HG02852 (cell line): ENCODE data around the gene AK9.
"Not testable (repeated sequence)": the region's sequence is repeated elsewhere in the genome, so short reads cannot be mapped to it uniquely, and the experiment has no call there.

ENCODE experiments used
- ATAC-seq: cut with Tn5 transposase; IDR thresholded peaks from one replicate; pipeline ENCODE4 v1.9.1; 2021; ENCODE audit warnings: mild to moderate bottlenecking, moderate library complexity; ENCODE audit not compliant: unreplicated experiment

The AK9 gene

DNA sequence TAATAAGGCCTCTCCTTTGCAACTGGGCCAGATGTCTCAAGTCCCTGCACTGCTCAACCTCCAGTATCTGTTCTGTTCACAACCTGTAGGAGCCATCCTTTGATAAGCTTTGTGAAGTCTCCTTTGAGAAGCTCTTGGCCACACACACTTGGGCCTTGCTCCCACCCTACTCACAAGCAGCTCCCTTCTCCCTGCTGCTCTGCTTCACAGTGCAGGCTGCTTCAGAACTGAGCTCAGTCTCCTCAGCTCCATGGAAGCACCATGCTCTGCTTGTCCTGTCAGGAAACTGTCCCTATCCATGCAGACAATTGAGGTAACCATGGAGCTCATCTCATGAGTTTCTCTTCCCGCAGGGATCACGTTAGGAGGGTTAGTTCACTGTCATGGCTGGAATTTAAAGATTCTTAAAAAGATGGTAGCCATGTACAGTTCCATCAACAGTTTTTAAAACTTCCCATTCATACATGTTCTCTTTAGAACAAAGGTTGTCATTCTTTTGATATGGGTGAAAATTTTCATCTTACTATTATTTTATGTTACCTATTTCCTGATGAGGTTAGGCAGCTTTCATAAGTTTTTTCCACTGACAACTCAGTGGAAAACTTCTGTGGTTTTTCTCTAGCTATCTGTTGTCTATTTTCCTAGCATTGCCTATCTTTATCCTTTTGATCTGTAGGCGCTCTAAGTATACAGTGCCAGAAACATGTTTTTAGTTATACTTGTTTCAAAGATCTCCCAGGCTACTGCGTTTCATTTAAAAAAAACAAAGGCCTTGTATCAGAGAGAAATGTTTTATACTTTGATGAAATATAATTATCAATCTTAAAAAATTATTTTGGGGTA lies 62.6 kb downstream of the AK9 start:
- no peak for ATAC-seq

DNA sequence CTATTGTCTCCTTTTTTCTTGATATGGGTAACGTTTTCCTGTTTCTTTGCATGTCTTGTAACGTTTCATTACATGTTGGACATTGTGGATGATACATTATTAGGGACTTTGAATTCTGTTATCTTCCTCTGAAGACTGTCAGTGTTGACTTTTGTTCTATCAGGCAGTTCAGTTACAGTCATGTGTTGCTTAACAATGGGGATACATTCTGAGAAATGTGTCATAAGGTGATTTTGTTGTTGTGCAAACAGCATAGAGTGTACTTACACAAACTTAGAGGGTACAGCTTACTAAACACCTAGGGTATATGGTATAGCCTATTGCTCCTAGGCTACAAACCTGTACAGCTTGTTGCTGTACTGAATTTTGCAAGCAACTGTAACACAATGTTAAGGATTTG lies 64.7 kb downstream of the AK9 start:
- no peak for ATAC-seq

DNA sequence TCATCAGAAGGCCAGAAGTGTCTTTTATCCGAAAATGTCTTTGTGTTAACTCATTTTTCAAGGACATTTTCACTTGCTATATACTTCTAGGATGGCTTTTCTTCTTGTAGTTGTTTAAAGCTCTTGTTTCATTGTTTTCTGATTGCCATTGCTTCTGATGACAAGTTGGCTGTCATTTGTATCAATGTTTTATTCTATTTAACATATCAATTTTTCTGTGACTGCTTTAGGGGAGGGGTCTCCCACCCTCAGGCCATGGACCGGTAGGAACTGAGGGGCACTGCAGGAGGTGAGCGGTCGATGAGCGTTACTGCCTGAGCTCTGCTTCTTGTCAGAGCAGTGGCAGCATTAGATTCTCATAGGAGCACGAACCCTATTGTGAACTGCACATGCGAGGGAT lies 65.8 kb downstream of the AK9 start:
- ATAC-seq = no peak

DNA sequence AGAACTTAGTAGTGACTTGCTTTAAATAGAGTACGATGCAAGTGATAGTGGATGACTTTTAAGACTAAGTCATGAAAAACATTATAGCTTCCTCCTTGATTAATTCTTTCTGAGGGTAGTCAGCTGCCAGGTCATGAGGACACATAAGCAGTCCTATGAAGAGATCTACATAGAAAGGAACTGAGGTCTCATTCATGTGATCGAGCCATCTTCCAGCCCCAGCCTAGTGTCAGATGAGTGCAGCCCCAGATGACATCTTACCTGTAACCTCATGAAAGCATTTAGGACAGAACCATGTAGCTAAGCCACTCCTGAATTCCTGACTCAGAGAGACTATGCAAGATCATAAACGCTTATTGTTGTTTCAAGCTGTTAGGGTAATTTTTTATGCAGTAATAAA lies 67.7 kb downstream of the AK9 start:
- no peak for ATAC-seq

DNA sequence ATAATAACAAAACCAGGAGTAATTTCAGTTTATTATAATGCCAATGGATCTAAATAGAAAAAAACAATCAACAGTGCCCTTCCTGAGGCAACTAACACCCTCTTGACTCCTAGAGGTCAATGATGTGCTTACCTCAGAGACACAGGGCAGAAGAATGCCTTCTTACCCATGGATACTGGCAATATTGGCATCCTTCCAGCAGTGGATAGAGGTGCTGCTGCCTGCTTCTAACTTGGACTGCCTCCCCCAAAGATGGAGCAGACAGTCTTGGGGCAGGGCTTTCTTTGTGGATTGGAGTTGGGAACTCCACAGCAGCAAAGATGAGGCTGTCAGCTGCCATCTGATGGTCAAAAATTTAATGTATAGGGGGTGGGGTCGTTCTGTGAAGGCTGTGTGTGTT lies 78.7 kb downstream of the AK9 start:
- no peak for ATAC-seq

DNA sequence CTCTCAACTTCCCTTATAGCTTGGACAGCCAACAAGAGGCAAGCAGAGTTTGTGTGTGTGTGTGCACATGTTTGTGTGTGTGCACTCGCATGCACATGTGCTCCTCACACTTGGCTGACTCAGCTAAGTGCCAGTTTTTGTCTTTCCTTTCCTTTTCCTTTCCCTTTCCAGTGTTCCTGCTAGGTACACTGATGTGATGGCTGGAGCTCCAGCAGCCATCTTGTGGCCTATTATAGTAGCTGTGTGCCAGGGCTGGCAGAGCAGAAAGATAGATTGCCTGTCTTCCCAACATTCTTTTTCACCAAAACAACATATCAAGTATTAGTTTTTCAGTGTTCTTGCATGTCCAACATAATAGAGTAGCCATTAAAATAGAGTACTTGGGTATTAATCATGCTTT lies 79.5 kb downstream of the AK9 start:
- ATAC-seq = no peak

DNA sequence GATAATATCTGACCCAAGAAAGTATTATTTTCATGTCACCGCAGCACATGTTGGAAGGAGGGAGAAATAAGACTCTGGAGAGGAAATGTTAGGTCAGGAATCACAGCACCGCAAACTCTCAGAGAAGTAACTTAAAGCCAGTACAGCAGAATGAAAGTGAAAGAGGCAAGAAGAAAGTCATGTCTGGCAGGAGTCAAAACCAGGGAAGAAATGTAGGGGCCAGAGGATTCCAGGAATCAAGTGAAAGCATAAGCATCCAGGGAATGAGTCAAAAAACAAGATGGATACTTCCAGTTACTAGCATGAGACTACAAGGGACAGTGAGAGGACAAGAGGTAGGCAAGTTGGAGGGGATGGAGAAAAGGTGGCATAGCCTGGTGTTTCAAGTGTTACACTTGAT lies 80.4 kb downstream of the AK9 start:
- ATAC-seq = no peak

DNA sequence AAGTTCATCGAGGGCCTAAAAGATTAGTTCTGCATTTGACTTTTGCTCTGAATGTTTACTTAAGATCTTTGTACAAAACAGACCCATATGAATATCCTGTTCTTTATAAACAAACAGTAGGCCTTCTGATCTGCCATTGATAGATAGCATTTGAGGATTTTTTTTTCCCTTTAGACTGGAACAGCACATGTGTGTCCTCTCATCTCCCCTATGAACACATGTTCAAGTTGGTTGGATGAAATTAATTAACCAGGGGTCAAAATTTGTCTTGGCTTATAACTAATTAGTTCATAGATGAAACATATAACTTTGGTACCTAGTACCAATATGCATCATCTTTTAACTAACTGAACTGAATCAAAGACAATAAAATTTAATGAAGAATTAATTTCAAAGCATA lies 81.3 kb downstream of the AK9 start:
- ATAC-seq = no peak

DNA sequence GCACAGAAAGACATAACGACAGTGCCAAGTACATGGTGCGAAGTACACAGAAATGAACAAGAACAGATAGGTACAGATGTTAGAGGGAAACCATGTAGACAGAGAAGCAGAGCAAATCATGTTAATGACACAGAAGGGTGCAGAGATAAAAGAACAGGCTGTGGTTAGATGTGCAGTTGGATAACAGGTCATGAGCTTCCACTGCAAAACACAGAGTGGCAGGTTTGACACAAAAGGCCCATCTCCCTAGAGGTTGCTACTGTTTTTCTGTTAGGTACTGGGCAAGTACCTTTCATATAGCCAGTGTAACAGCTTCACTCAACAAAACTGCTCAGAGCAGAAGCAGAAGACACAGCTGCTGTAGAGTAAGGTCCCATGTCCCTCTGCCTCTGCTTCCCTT lies 84.6 kb downstream of the AK9 start:
- no peak for ATAC-seq

DNA sequence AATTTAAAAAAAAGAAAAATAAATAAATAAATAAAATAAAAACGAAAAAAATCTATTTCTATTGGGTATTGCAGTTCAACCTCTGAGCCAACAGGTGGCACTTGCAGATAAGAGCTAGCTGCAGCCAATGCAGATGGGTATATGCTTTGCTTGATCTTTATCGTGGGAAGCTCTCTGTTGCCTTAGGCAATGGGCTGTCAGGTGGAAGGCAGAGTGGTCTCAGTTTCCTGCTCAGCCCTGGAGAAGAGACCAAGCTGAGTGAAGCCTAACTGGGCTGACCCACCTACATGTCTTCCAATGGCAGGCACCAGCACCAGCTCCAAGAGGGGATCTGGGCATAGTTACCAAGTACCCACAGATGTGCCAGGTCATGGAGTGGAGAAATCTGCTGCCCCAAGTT lies 95.0 kb downstream of the AK9 start:
- ATAC-seq = no peak

DNA sequence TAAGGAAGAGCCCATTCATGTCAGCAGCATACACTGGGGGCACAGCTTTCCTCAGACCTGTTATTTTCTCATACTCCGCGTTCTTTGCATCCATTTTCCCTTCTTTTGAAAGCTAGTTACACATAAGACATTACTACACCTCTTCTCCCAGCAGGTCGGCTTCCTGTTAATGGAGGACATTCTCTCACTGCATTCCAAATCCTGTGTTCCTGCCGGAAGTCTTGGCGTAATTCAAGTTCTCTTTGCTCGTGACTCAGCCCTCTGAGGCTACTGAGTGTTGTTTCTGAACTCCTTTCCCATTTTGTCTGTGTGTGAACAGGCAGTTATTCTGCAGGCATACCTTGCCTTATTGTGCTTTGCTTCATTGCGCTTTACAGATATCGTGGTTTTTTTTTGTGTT lies 110.5 kb downstream of the AK9 start:
- ATAC-seq = no peak

DNA sequence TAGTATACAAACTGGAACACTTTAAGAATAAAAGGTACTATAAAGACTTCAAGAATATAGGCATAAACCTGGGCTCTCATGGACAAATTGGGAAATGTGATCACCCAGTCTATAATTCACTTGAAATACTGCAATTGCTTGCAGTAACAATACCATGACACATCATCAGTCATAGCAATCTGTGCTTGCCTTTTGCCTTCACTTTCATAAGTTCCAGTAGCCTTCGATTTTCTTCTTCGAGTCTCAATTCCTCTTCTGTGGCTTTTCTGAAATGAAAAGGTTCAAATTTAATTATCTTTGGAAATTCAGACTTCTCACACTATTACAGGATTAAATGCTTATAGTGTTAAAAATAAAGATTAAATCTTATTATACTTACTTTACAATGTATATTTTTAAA lies 111.6 kb downstream of the AK9 start:
- peak; percentile 85 for ATAC-seq

DNA sequence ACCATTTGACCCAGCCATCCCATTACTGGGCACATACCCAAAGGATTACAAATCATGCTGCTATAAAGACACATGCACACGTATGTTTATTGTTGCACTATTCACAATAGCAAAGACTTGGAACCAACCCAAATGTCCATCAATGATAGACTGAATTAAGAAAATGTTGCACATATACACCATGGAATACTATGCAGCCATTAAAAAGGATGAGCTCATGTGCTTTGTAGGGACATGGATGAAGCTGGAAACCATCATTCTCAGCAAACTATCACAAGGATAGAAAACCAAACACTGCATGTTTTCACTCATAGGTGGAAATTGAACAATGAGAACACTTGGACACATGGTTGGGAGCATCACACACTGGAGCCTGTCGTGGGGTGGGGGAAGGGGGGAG lies 121.1 kb downstream of the AK9 start:
- ATAC-seq = not testable (repeated sequence)

DNA sequence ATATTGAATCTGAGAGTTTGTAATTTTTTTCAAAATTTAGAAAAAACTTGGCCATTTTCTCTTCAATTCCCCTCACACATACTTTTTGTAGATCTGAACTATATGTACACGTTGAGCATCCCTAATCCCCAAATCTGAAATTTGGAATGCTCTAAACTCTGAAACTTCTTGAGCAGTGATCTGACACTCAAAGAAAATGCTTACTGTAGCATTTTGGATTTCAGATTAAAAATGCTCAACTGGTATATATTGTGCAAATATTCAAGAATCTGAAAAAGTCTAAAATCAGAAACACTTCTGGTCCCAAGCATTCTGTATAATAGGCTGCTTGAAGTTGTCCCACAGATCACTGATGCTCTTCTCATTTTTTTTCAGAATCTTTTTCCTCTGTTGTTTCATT lies 129.2 kb downstream of the AK9 start:
- ATAC-seq = no peak

DNA sequence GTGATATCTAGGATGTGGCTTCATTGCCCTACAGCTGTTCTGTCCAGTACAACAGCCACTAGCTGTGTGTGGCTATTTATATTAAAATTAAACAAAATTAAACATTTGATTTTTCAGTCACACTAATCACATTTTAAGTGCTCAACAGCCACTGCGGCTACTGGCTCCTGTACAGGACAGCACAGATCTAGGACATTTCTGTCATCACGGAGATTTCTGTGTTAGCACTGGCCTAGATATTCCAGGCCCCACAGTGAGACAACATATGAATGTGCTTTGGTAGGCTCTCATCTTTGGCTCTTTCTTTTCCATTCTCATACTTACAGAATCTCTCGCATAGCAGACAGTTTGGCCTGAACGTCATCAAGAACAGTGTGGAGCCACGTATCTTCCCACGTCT lies 159.6 kb downstream of the AK9 start:
- no peak for ATAC-seq

DNA sequence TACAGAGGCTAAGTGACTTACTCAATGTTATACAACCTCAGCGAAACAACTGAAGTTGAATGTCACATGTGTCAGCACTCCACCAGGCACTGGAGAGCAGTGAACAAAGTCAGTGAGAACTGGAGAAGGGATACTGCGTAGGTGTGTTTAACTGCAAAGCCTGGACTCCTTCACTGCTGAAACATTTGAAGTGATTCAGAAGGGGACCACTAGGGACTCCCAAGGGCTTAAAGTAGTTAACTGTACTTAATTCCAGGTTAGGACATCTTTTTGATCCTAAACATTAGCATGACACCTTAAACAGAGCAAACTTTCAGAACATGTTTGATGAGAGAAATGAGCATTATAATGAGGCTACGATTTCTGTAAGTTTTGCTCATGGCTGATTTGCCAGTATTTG lies 163.0 kb downstream of the AK9 start:
- ATAC-seq = no peak

DNA sequence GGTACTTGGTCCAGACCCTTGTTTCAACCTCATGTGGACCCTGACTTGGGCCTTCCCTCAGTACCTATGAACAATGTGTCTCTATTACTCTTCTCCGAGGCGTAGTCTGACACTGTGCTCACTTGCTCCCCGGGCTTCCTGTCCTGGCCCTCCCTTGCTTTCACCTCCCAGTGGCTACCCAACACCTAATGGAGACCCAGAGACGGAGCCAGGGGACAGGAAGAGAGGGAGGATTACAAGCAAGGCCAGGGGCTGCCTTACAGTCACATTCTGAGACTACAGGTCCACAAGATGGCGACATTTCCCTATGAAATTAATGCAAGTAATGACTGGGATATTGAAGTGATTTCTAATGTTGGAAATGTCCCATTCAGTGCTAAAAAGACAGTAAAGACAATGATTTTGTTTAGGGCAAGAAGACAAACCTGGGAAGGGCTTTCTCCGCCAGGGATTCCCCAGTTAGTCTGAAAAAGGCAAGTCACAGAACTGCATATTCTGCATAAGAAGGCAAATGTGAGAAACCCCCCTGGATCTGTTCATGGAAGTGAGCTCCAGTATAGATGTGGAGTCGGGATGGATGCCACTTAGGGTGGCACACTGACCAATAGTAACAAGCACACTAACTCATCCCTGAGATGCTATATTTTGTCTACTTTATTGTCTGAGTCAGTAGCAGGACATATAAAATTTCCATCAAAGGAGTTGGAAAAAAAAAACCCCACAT lies 163.9 kb downstream of the AK9 start:
- no peak for ATAC-seq

DNA sequence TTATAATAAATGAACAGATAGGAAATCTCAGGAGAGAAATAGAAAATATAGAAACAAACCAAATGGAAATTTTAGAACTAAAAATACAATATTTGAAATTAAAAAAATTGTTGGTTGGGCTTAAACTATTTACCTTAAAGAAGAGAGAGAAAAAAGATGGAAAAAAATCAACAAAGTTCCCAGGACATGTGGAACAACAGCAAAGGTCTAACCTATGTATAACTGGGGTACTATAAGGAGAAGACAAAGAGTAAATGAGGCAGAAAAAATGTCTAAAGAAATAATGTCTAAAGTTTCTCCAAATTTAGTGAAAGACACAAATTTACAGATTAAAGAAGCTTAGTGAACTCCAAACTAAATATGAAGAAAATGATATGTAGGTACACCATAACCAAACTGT lies 166.9 kb downstream of the AK9 start:
- ATAC-seq = no peak

DNA sequence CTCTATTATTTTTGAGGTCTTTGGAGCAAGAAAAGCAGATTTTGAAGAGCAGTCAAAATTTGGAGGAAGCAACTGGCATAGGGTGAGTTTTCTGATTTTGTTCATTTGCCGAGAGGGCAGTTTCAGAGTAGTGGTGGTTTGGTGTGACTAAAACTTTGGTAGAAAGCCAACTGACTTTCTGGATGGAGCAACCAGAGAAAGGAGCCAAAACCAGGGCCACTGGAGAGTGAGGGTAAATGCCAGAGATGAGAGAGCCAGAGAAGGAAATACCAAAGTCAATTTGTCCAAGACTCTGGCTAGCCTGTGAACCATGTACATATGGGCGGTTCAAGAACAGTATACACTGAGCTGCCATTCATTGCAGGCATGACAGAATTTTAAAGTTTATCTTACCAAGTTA lies 167.5 kb downstream of the AK9 start:
- ATAC-seq = no peak

DNA sequence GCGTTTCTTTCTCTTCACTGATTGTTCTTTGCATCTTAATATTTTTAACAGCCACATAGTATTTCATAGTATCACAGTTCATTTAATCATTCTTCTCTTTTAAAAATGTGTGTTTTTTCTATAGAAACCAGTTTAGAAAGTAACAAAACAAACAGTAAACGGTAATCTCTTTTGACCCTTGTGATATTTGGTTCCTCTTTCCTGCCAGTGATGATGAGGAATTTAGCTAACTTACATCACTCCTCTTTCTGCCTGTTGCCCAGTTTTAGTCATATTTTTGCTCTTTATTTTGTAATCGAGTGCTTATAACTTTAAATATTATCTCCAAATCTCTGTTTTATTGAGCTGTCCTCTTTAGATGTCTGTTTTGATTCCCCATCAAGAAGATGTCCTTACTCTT lies 169.9 kb downstream of the AK9 start:
- ATAC-seq = no peak

DNA sequence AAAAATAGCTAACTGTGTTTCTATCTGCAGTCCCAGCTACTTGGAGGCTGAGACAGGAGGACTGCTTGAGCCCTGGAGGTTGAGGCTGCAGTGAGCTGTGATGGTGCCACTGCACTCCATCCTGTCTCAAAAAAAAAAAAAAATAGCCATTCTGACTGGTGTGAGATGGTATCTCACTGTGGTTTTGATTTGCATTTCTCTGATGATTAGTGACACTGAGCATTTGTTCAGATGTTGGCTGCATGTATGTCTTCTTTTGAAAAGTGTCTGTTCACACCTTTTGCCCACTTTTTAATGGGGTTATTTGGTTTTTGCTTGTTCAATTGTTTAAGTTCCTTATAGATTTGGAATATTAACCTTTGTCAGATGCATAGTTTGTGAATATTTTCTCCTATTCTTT lies 171.4 kb downstream of the AK9 start:
- ATAC-seq = not testable (repeated sequence)

DNA sequence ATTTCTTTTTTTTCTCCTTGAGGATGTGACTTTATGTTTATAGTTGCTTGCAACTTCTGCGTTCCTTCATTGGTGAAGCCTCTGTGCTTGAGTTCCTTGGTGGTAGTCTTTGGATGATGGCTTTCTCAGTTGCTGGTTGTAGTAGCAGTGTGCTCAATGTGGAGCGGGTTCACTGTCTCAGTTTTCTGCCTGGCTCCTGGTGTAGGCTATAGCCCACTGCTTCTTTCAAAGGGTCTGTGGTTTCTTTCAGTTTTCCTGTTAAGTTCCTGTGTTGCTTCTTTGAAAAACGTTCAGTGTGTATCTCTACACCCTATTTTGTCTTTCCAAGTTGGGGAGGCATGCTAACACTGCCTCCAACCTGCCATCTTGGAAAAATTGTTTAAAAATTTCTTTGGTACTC lies 174.1 kb downstream of the AK9 start:
- no peak for ATAC-seq
